ENCODE results near the gene SCNN1A.

The SCNN1A gene

GRCh38 chr12:6383572-6384498, 8.5 kb upstream of the SCNN1A start, which contains the start of gene LTBR:
LTBR (plus strand) TSS chr12:6384162; CDS start chr12:6384359, 197 bp downstream.
- DNase-seq = no peak

- DNase-seq = no peak
Measured at GRCh38 chr12:6382982-6383381, 7.6 kb upstream of the SCNN1A start.

GRCh38 chr12:6382371-6382770, 7.0 kb upstream of the SCNN1A start:
- no peak for DNase-seq

- no peak for DNase-seq
Measured at GRCh38 chr12:6380141-6381121, 5.1 kb upstream of the SCNN1A start.

- DNase-seq = no peak
Measured at GRCh38 chr12:6378709-6379472, 3.5 kb upstream of the SCNN1A start.

GRCh38 chr12:6377667-6377994, 2.3 kb upstream of the SCNN1A start:
- DNase-seq = no peak

- DNase-seq = no peak
Measured at GRCh38 chr12:6376870-6377666, 1.7 kb upstream of the SCNN1A start.

- DNase-seq = peak in 2 of 3 experiments; percentile 28 to 51
Measured at GRCh38 chr12:6376079-6376869, 911 bp upstream of the SCNN1A start.

- peak in 1 of 3 experiments; percentile 46 for DNase-seq
Measured at GRCh38 chr12:6374786-6375160, 590 bp downstream of the SCNN1A start.

- peak in 2 of 3 experiments; percentile 22 to 60 for DNase-seq
Measured at GRCh38 chr12:6374028-6374785, 1.2 kb downstream of the SCNN1A start.

- DNase-seq = peak; percentile 87 to 96 (median 95)
Measured at GRCh38 chr12:6373022-6373787, 2.2 kb downstream of the SCNN1A start.

- DNase-seq = peak; percentile 68 to 88 (median 84)
Measured at GRCh38 chr12:6372403-6373003, 2.9 kb downstream of the SCNN1A start.

- peak; percentile 83 to 99 (median 97) for DNase-seq
Measured at GRCh38 chr12:6370994-6371754, 4.2 kb downstream of the SCNN1A start.

GRCh38 chr12:6370576-6370935, 4.8 kb downstream of the SCNN1A start:
- no peak for DNase-seq

- no peak for DNase-seq
Measured at GRCh38 chr12:6369916-6370575, 5.3 kb downstream of the SCNN1A start.

- DNase-seq = peak in 2 of 3 experiments; percentile 52 to 63
Measured at GRCh38 chr12:6368906-6369525, 6.3 kb downstream of the SCNN1A start.

Measured in NCI-H1417 (cell line).